ENCODE results near the gene CIRBP. TPM values are rescaled to one million over a fixed set of nuclear protein-coding genes. Genes with fewer than 3 reads are reported as not detected.

The CIRBP gene
- total RNA-seq, 1 donor from 2014 or later = 399 TPM

GRCh38 chr19:1227304-1228054, 41.7 kb upstream of the CIRBP start:
- ATAC-seq (ENCODE audit: low read depth) = no peak
- ChIA-PET POLR2A (no interaction called here), CTCF (no interaction called here)
- intact Hi-C loops (cut with micrococcal nuclease) = no loop called here
- Mint-ChIP-seq H3K36me3 (ENCODE audit: low read depth) (peaks cover 17% of the 10 kb centered on the region), H3K4me3 (no peak overlapping the region), H3K27ac (no peak overlapping the region), H3K27me3 (no peaks in the 10 kb centered on the region), H3K9me3 (no peaks in the 10 kb centered on the region), H3K4me1 (peaks cover 2% of the 10 kb centered on the region)
- TF ChIP-seq CTCF (IDR thresholded peaks at IDR 0.05) = no peak
- DNase-seq = no peak

- no peak overlapping the region for H3K27ac Mint-ChIP-seq
- no peaks in the 10 kb centered on the region for H3K27me3 Mint-ChIP-seq
- intact Hi-C loops (cut with micrococcal nuclease) = no loop called here
- no peaks in the 10 kb centered on the region for H3K9me3 Mint-ChIP-seq
- DNase-seq = no peak
- H3K36me3 Mint-ChIP-seq (ENCODE audit: low read depth) = peaks cover 12% of the 10 kb centered on the region
- H3K4me1 Mint-ChIP-seq = no peaks in the 10 kb centered on the region
- no peak for TF ChIP-seq CTCF (IDR thresholded peaks at IDR 0.05)
- no peak overlapping the region for H3K4me3 Mint-ChIP-seq
- CTCF ChIA-PET = no interaction called here
- no peak for ATAC-seq (ENCODE audit: low read depth)
- POLR2A ChIA-PET = no interaction called here
These were observed 40.8 kb upstream of the CIRBP start for GRCh38 chr19:1228161-1228957.

DNA sequence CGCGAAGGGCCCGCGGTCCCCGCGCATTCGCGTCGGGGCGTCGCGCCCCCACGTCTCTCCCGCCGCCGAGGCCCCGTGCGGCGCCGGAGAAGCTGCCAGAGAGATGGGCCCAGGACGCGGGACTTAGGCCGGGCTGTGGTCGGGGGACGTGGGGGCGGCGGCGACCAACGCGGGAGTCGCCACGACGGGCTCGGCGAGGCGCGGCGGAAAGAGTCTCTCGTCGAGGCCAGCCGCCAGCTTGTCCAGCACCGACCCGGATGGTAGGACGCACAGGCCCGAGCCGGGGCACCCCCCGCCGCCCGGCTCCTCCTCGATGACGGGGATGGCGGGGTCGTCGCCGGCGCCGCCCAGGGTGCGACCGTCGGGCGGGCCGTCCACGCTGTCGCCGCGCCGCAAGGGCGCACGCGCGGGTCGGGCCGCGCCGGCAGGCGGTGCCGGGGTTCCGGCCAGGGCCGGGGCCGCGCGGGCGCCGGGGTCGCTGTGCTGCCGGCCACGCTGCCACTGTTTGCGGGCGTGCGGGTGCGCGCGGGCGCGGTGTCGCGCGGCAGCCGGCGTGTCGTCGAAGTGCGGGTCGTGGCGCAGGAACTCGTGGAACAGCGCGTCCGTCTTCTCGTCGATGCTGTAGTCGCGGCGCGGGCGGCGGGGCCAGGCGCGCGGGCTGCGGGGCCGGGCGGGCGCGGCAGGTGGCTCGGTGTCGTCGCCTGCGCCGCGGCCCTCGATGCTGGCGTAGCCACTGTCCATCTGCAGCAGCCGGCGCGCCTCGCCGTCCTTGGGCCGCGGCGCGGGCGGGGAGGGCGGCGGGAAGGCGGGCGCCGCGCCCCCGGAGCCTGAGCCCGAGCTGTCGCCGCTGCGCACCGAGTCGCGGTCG, 39.8 kb upstream of the CIRBP start:
- H3K36me3 Mint-ChIP-seq (ENCODE audit: low read depth) = peaks cover 12% of the 10 kb centered on the region
- intact Hi-C loops (cut with micrococcal nuclease) = no loop called here
- H3K27me3 Mint-ChIP-seq = no peaks in the 10 kb centered on the region
- TF ChIP-seq CTCF (IDR thresholded peaks at IDR 0.05) = no peak
- no peaks in the 10 kb centered on the region for H3K4me1 Mint-ChIP-seq
- H3K9me3 Mint-ChIP-seq = no peaks in the 10 kb centered on the region
- ChIA-PET POLR2A (no interaction called here), CTCF (no interaction called here)
- no peak overlapping the region for H3K27ac Mint-ChIP-seq
- DNase-seq (no peak), ATAC-seq (ENCODE audit: low read depth) (no peak)
- no peak overlapping the region for H3K4me3 Mint-ChIP-seq

DNA sequence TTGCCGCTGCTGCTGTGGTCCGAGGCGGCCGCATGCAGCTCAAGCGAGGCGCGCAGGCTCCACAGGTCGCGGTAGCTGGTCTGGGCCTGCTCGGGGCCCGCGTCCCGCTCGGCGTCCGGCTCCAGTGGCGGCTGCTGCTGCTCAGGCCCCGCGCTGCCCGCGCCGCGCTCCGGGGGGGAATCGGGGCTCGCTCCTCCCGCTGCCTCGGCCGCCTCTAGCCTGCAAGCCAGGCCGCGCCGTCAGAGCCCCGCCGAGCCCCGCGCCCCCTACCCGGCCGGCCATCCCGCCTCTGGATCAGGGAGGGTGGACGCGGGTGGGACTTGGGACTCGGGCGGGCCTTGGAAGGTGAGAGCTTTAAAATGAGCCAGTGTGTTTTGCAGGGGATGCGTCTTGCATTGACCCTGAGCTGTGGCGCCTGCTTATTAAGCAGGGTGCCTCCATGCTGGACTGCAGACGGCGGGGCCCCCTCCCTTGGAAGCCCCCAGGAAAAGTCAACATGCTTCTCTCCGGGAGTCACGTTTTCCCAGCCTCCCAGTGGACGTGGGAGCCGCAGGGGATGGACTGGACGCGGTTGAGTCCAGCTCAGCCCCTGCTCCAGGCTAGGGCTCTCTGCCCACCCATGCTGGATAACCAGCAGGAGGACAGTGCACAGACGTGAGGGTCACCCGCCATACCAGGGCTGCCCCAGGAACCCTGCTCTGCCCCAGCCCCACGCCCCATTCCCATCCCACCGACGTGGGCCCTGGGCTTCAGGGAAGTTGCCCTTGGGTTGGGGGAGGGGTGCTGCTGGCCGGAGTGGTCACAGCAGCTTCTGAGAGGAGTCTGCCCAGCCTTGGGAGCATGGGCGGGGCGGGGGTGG, 39.0 kb upstream of the CIRBP start:
- ATAC-seq (ENCODE audit: low read depth) (no peak), DNase-seq (no peak)
- Mint-ChIP-seq H3K27ac (no peak overlapping the region), H3K4me3 (no peak overlapping the region), H3K27me3 (no peaks in the 10 kb centered on the region), H3K36me3 (ENCODE audit: low read depth) (peaks cover 8% of the 10 kb centered on the region), H3K9me3 (no peaks in the 10 kb centered on the region), H3K4me1 (no peaks in the 10 kb centered on the region)
- TF ChIP-seq CTCF (IDR thresholded peaks at IDR 0.05) = no peak
- intact Hi-C loops (cut with micrococcal nuclease) = no loop called here
- ChIA-PET CTCF (no interaction called here), POLR2A (no interaction called here)

Measured in activated B cell treated with CpG ODN at 0.5 μM for 24 hours (primary cell).